ENCODE measurements around the gene STXBP6.
"Not testable (repeated sequence)": the region's sequence is repeated elsewhere in the genome, so short reads cannot be mapped to it uniquely, and the experiment has no call there.

Gene STXBP6

DNA sequence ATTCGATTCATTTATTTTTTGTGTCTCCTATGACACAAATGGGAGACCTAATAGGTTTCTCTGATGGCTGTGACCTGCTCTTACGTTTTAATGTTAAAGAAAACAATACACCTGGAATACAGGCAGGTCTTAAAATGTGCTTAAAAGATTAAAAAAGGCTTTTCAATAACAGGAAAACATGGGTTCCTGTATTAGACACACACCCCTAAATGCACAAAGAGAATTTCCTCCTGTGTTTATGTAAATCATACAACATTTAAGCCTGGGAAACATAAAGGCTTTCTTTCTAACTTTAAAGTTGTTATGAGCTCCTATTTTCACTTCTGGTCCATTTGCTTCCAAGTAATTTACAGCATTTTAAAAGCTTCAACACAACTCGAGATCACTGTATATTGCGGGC, 191.3 kb downstream of the STXBP6 start:
- no peak for DNase-seq (ENCODE audit: low read depth, low spot score)

DNA sequence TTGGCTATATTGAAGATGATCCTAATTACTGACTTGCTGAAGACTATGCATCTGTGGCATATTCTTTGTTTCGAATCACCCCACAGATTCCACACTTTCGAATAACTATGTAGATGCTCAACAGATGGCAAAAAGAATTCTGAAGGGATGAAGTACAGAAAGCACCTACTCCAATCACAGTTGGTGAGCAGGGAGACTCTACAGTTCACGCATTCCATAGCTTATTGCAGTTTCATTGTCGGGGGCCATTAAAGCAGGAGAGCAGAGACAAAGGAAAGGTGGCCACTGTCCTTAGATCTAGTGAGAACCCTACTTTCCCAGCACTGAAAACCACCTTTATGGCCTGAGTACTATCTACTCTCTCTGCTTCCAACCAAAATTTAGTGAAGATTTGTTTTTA, 191.9 kb downstream of the STXBP6 start:
- no peak for DNase-seq (ENCODE audit: low read depth, low spot score)

DNA sequence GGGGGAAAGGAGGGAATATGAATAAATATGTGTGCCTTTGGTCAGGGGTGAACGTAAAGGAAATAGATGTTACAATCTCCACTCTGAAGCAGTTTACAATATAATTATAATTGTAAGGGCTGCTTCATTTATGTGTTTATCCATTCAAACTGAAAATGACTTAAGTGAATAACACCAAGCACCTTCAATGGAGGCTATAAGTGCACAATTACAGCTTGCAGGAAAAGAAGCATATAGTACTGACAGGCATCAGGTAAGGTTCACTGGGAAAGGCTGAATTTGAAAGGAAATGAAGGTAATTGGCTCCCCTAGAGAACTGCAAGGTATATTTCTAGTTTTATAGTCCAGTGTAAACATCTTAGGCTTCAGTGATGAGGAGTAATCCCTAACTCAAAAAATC, 192.7 kb downstream of the STXBP6 start:
- no peak for DNase-seq (ENCODE audit: low read depth, low spot score)

DNA sequence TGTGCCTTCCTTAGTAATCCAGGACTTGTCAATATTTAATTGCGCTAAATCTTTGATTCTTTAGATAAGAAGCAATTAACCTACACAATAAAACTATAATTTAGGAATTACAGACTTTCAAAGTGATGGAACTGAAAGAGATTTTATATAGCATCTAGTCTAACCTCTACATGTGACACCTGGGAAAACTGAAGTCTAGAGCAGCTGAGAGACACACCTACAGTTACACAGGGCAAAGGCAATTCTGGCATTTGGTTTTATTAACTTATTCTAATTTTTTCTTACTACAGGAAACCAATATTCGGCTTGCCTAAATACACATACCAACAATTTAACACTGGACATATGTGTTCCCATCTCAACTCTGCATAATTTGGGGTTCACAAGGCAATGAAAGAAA, 196.5 kb downstream of the STXBP6 start:
- DNase-seq (ENCODE audit: low read depth, low spot score): no peak

DNA sequence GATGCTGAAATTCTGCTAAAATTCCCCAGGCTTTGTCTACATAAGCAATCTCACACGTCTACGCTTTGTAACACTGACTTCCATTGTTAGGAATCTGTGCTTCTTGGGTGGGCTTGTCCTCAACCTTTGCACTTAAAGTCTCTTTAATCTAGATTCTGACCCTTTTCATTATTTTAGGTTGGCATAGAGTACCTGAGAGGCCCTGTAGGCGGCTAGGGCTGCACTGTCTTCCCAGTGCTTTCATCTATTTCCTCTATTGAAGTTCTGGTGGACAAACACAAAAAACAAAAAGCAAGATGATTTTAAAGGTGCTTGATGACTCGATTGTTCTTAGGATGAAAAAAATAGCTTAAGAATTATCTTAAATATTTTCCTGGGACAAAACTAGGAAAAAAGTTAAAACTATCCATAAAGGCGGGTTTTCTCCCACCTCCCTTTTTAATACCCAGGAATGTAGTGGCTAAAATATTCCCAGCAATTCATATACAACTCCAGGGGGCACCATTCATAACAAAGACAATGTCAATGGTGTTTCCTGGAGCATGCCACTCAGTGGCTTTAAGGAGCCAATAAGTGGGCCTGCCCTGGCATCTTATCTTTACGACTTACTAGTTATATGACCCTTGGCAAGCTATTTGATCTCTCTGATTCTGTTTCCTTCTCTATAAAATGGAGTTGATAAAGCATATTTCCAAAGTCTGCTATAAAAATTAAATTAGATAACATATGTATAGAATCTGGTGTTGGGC, 197.5 kb downstream of the STXBP6 start:
- DNase-seq (ENCODE audit: low read depth, low spot score): no peak

DNA sequence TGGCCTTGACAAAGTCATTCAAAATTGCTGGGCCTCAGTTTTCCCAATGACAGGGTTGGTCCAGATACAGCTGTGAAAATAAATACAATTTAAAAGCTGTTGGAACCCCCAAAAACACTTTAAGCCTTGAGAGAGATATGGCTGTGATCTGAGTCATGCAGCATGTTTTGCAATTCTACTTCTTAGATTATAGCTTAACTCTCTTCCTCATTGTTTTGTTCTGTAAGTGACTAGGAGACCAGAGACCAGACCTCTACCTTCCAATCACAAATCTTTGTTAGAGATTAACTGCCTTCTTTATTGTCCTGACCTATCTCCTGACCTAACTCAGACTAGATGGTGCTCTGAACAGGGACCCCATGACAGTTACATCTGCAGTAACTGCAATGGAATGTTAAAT, 198.1 kb downstream of the STXBP6 start:
- no peak for DNase-seq (ENCODE audit: low read depth, low spot score)

DNA sequence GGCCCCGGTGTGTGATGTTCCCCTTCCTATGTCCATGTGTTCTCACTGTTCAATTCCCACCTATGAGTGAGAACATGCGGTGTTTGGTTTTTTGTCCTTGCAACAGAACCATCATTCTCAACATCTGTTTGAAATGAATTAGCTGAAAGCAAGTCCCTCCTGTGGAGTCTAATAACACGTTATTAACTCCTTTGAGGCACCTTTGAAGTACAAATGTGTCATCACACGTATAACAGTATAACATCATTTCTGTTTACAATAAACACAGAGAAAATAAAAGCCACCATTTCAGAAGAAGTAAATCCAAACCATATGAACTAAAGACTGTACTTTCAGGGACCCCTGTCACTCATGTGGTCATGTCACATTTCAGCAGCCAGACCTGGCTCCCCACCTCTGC, 198.5 kb downstream of the STXBP6 start:
- no peak for DNase-seq (ENCODE audit: low read depth, low spot score)

DNA sequence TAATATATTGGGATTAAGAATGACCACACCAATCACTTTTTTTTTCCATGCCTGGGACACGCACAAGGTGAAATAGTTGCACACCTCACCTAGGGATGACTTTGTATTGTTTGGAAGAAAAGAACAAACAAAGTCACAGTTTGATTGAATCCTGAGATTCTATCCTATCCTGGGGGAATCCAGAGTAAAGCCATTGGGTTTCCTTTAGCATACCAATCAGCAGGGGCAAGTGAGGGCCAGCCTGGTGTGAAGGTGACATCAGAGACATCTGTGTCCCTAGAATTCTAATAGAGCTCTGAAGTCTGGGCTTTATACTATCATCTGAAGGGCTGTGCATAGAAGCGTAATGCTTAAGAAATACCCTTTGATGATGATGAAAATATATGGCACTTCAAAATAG, 199.9 kb downstream of the STXBP6 start:
- DNase-seq (ENCODE audit: low read depth, low spot score): no peak

DNA sequence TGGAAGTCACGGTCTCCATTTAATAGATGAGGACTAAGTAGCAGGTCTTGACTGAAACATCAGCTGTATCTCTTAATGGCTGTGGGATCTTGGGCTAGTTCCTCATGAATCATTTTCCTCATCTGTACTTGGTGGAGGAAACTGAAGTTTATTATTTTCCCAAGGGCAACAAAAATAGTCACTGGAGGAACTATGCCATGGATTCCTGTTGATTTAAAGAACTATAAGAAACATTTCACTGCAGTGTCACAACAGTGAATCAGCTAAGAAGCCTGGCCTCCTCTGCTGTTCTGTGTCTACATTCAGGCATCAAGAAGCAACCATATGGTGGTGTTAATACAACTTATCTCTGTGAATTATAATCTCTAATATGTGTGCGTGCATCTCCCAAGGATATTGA, 200.5 kb downstream of the STXBP6 start:
- DNase-seq (ENCODE audit: low read depth, low spot score): no peak

DNA sequence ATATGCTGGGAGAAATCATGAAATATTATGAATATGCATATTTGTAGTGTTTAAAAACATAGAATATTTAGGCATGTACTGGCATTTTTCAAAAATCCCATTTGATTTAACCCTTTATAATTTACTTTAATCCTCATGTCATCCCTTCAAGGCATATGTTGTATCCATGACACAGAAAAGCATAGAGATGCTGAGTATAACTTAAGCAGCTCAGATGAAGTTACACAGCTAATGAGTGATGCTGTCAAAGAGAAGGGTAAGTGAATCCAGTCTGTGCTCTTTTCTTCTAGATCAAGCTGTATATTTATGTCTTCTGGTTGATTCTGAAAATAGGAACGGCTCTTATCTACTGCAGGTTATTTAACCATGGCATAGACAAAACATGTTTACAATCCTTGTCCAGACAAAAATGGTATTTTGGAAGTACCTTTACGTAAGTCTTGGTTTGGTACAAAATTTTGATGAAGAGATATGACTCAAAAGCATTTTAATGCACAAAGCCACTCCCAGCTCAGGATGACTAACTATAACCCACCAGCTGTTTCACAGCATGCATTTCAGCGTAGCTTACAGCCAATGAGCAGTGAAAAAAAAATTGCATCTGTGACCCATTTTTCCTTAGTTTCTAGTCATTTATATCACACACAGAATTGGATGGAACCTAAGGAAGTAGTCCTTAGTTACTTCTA, 201.7 kb downstream of the STXBP6 start:
- DNase-seq (ENCODE audit: low read depth, low spot score): peak; percentile 65

DNA sequence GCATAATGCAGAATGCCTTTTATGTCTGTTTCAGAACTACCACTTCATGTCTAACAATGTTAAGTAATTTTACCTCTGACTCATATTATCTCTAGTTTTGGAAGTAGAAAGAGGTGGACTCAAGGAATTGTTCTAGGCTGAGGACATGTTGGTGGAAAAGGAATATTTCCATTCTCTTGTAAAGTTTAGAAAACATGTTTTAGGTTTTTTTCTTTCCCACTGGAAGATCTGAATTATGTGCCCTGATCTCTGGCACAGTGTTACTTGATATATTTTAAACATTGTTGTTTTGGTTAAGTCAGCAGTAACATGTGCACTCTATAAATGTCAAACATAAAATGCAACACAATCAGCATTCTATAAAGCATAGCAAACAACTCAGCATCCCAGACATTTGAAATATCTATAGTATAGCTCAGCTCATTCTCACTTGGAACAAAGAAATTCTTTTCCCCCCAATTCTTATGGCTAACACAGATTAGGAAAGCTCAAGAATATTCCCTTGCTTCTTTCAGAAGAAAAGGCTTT, 202.3 kb downstream of the STXBP6 start:
- no peak for DNase-seq (ENCODE audit: low read depth, low spot score)

DNA sequence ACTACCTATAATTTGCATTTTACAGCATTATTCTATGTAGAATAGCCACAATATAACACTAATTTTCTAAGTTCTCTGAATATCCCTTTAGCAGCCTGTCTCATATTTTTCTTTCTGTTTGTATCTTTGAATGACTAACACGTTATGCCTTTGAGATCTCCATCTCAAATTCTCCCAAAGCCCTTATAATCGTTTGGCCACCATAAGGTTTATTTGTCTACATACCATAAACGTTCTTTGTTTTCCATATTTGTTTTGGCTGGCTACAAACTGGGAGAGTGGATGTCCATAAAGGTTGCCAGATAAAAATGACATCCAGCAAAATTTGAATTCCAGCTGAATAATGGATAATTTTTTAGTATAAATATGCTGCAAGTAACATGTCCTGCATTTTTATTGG, 203.7 kb downstream of the STXBP6 start:
- DNase-seq (ENCODE audit: low read depth, low spot score): no peak

DNA sequence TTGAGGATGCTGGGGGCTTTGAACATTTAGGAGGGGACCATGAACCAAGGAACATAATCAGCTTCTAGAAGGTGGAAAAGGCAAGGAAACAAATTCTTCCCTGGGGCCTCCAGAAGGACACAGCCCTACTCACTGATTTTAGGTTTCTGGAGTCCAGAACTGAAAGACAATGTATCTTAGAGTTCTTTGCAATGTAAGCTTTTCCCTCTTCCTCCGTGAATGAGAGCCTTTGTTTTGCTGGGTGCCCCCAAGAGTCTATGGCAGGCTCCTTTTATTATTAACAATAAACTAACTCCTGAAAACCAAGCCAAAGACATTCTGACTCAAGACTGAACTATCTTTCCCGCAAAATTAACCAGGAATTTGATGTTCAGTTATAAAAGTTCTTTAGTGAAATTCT, 204.1 kb downstream of the STXBP6 start:
- no peak for DNase-seq (ENCODE audit: low read depth, low spot score)

DNA sequence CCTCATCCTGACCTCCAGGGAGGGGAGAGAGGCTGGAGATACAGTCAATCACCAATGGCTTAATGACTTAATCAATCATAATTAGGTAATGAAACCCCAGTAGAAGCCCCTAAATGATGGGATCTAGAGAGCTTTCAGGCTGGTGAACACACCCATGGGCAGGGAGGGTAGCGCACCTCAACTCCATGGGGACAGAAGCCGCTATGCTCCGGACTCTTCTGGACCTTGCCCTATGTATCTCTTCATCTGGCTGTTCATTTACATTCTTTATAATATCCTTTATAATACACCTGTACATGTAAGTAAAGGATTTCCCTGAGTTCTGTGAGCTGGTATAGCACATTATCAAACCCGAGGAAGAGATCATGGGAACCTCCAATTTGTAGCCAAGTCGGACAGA, 205.9 kb downstream of the STXBP6 start:
- no peak for DNase-seq (ENCODE audit: low read depth, low spot score)

DNA sequence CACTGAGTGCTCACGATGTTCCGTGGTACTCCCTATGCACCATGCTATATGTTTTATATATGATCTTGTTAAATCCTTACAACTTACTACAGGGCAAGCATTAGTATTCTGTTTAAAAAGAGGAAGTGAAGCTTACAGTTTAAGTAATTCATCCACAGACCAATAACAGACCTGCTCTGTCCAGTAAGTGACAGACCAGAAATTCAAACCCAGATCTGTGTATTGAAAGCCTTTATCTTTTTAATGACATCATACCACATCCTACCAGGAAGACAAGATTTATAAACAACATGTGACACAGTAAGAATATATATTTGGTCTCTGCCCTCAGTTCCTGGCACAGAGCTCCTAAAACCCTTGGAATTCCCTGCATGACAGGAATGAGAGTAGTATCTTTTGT, 206.5 kb downstream of the STXBP6 start:
- no peak for DNase-seq (ENCODE audit: low read depth, low spot score)

DNA sequence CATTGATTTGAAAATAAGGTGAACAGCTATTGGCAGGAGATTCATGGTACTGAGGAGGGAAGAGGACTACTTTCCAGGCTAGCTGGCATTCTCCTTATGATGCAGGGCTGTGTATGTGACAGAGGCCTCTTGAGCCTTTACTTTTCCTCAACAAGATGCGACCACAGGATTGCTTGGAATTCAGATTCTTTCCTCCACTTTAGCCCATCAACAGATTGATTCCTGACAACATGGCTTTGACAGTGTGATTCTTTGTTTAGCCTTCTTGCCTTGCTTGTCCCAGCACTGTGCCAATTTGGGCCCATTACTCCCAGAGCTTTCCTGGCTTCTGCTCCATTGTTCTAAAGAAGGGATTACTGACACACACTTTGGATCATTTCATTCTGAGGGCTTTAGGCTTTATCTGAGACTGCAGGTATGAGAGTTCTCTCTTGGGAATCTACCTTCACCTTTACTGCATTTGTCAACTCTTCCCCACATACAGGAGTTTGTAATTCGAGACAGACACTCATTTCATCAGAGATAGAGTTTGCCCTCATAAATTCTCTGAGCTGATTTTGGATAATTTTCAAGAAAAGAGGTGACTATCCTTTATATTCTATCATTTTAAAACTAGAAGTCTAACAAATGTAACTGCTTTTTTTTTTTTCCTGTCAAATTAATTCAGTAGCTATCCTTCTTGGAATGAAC, 209.6 kb downstream of the STXBP6 start:
- DNase-seq (ENCODE audit: low read depth, low spot score): no peak

DNA sequence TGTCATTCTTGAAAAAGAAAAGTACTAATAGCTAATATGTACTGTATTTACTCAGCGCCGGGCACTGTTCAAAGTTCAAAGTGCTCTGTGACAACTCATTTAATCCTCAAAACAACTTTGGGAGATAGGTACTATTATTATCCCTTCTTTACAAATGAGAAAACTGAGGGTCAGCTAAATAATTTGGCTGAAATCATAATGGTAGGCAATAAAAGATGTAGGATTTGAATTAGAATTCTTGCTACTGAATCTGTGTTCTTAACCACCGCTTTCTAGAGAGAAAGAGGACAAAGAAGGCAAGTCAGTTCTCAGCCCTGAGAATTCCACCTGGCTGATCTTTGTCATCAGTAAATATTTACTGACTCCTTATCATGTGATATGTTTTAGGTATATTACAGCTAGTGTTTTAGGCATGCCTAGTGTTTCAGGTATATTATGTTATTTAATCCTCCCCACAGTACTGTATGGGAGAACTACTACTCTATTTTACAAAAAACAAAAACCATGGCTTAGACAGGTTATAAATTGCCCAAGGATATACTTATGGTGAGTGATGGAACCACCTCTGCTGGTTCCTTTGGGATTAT, 210.2 kb downstream of the STXBP6 start:
- no peak for DNase-seq (ENCODE audit: low read depth, low spot score)

DNA sequence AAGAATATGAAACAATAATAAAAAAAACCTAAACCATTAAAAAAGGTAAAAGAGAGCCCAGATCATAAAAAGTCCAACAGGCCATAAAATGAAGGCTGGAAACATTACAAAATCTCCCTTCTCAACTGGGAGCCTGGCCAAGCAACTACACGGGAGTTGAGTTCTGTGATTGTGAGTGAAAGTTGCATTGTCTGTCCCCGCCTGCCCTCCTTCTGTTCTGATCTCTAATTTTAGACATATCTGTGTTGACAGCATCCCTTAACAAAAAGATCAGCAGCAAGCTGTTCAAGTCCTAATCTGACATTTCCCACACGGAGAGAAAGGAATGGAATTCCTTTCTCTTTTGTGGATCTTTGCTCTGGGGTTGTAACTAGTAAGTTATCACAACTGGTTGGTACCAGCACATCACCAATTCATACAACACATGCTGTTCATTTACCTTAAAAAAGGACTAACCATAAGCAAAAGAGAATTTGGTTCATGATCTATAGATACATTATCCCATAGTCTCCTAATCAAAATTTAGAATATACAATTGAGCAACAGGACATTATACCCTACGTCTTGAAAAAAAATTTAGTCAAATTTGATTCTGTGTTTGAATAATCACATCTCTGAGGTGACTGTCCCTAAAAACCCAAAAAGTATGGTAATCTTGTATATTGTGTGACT, 210.9 kb downstream of the STXBP6 start:
- no peak for DNase-seq (ENCODE audit: low read depth, low spot score)

DNA sequence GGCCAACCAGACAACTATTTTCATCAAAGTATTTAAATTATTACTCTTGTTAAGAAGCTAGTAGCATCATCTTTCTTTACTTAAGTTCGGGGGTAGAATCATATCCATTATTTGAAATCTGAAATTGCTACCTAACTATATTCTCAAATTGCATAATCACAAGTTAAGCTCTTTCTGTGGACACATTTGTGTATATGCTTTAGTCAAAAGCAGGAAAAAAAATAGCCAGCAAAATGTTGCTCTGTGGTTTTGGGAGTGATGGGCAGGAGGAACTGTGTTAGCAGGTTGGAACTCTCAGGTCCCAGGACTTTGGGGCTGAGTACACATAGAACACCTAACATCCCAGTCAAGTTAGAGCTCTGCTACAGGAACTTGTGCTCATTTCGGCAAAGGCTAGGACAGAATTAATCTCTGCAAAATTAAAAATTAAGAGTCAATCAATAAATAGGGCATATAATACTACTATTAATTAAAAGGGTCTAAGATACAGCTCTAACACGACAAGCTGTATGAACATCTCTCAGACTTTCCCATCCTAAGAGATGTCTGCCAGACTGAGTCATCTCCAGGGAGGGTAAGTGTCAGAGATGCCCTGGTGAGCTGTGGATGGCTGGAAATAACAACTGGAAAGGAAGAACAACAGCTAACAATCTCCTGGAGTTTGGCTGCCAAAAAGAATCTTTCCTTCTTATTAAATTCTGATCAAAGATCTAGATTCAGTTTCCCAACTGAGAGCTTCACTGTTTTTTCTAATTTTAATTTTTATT, 212.5 kb downstream of the STXBP6 start:
- peak; percentile 74 for DNase-seq (ENCODE audit: low read depth, low spot score)

DNA sequence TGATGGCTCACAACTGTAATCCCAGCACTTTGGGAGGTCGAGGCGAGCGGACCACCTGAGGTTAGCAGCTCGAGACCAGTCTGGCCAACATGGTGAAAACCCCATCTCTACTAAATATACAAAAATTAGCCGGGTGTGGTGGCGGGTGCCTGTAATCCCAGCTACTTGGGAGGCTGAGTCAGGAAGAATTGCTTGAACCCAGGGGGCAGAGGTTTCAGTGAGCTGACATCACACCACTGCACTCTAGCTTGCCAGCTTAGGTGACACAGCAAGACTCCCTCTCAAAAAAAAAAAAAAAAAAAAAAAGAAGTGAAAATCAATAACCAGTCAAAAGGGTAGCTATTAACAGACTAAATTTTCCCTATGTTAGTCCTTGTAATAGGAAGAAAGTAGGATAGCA, 213.6 kb downstream of the STXBP6 start:
- DNase-seq (ENCODE audit: low read depth, low spot score): not testable (repeated sequence)

DNA sequence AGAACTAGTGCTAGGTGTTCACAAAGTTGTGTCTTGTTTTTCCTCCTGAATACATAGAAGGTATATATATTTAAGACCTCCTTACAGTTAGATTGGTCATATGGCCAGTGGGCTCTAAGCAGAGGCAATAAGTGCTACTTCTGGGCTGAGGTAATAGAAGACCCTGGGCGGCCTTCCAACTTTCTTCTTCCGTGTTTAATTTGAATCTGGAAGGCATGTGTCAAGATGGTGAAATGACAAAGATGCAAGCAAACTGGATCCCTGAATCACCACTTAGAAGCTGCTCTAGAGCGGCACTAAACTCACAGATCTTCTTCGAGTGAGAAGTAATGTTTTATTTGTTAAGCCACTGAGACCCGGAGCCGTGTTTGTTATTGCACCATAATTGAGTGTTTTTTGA, 215.0 kb downstream of the STXBP6 start:
- no peak for DNase-seq (ENCODE audit: low read depth, low spot score)

Data from smooth muscle cell of the brain vasculature (primary cell).